Stomach (tissue), 9 donors: Measurements from ENCODE around the gene GJA10. TPM values are rescaled to one million over a fixed set of nuclear protein-coding genes. Genes with fewer than 3 reads are reported as not detected.
"Not testable (repeated sequence)": the region's sequence is repeated elsewhere in the genome, so short reads cannot be mapped to it uniquely, and the experiment has no call there.

Experiments used
- DNase-seq, 2 donors: peaks; one replicate each; pipeline versions ENCODE4 v3.0.0 to v3.0.0-alpha.2; 2013 to 2019
- H3K27ac ChIP-seq, 5 donors: fragments of 200-600 bp in 4 of 5; sonication (generic) in 4 of 5; one replicate each; pipeline ENCODE4 v1.5.1; 2013 to 2019; ENCODE audit warnings: mild to moderate bottlenecking in 1 of 5, moderate library complexity in 1 of 5
- H3K27me3 ChIP-seq, 3 donors: fragments of 200-600 bp; sonication (generic); one replicate each; pipeline ENCODE4 v1.5.1; 2017 to 2019; ENCODE audit warnings: mixed run types in 1 of 3
- H3K36me3 ChIP-seq, 4 donors: fragments of 200-600 bp; sonication (generic); 1 replicate in 3 of 4; 2 replicates in 1 of 4; pipeline ENCODE4 v1.5.1; 2016 to 2019
- H3K4me1 ChIP-seq, 4 donors: fragments of 200-600 bp; sonication (generic); one replicate each; pipeline ENCODE4 v1.5.1; 2016 to 2019
- H3K4me3 ChIP-seq, 4 donors: fragments of 200-600 bp; sonication (generic) in 3 of 4; one replicate each; pipeline ENCODE4 v1.5.1; 2016 to 2019; ENCODE audit warnings: mild to moderate bottlenecking in 1 of 4
- H3K9me3 ChIP-seq, 4 donors: fragments of 200-600 bp; sonication (generic); one replicate each; pipeline ENCODE4 v1.5.1; 2016 to 2019
- EP300 ChIP-seq: sonication (generic); formaldehyde crosslinking; IDR thresholded peaks from one replicate; pipeline ENCODE4 v1.6.1; 2017; ENCODE audit warnings: antibody characterized with exemption
- POLR2A ChIP-seq, 4 donors: fragments of 450-650 bp; IDR thresholded peaks; one replicate each; pipeline ENCODE4 v1.6.1; 2016; ENCODE audit warnings: antibody characterized with exemption in 4 of 4, control low read depth in 2 of 4, mild to moderate bottlenecking in 1 of 4, moderate library complexity in 1 of 4
- POLR2AphosphoS5 ChIP-seq, 3 donors: sonication (generic); formaldehyde crosslinking; IDR thresholded peaks; one replicate each; pipeline ENCODE4 v1.6.1; 2016; ENCODE audit warnings: antibody characterized with exemption in 3 of 3
- WGBS, 5 donors: extraction: QIAGEN DNeasy Blood & Tissue Kit in 3 of 5; methylation state at CpG; one replicate each; pipeline versions ENCODE4 v1.1.5 to v1.1.7; 2013 to 2018; 5-methylcytosine and 5-hydroxymethylcytosine counted together
- intact Hi-C: fragments of 100-400 bp; cut with DNase I; formaldehyde crosslinking; loops from one replicate; pipeline ENCODE4 v1.15.1; 2023; ENCODE audit warnings: low total_unique reads
- polyA plus RNA-seq, 3 donors: library from polyadenylated mRNA; stranded (reverse); fragments of 200-250 nt; gene quantifications; one replicate each; pipeline ENCODE4 v1.2.3, GENCODE V29; 2013
- total RNA-seq, 5 donors: library from RNA; depleted of rRNA; stranded (reverse); fragments of >200 nt; gene quantifications; one replicate each; pipeline versions ENCODE4 v1.1.0 to v1.2.3, GENCODE V29; 2014 to 2016
- TF ChIP-seq, protein P1 (sequence below), 7 experiments: fragments of 450-650 bp in 4 of 7; fragments of 200-600 bp in 3 of 7; sonication (generic) in 3 of 7; IDR thresholded peaks; one replicate each; pipeline ENCODE4 v1.5.1; 2016 to 2019; ENCODE audit warnings: antibody characterized with exemption in 7 of 7, control low read depth in 2 of 7, mild to moderate bottlenecking in 1 of 7
- donor health status: healthy with polysubstance abuse.
- donor health status: Bipolar disorder and iron deficiency.
- donor health status: healthy.

The GJA10 gene
- total and polyA plus RNA-seq, 8 donors = not detected

DNA sequence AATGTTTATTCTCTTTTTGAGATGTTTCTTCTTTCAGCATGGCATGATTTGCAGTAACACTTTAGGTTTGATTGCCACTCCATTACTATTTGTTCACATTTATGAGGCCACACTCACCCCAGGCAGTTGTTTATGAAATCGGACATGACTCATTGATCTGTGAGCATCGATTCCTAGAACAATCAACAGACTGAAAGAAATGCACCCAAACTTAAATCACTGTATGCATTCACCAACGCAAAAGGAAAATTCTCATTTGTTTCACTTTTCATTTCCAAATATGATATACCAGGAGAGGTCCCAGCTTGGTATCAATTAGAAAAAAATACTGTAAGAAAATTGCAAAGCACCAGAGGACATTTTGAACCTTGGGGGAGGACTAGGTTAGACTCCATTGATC is 5.4 kb upstream of the GJA10 start:
- TF ChIP-seq POLR2A (IDR thresholded peaks at IDR 0.05) (no peak), EP300 (no peak), POLR2AphosphoS5 (IDR thresholded peaks at IDR 0.05) (no peak)
- TF ChIP-seq, protein P1, sequence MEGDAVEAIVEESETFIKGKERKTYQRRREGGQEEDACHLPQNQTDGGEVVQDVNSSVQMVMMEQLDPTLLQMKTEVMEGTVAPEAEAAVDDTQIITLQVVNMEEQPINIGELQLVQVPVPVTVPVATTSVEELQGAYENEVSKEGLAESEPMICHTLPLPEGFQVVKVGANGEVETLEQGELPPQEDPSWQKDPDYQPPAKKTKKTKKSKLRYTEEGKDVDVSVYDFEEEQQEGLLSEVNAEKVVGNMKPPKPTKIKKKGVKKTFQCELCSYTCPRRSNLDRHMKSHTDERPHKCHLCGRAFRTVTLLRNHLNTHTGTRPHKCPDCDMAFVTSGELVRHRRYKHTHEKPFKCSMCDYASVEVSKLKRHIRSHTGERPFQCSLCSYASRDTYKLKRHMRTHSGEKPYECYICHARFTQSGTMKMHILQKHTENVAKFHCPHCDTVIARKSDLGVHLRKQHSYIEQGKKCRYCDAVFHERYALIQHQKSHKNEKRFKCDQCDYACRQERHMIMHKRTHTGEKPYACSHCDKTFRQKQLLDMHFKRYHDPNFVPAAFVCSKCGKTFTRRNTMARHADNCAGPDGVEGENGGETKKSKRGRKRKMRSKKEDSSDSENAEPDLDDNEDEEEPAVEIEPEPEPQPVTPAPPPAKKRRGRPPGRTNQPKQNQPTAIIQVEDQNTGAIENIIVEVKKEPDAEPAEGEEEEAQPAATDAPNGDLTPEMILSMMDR (IDR thresholded peaks at IDR 0.05) = no peak
- no peak for DNase-seq
- no peak overlapping the region for H3K27ac ChIP-seq
- WGBS, 5 donors = 74 to 80% (median 79%) methylated on average over 3 of the region's 3 CpGs
- no peaks in the 10 kb centered on the region for H3K4me1 ChIP-seq
- H3K4me3 ChIP-seq = no peak overlapping the region
- H3K36me3 ChIP-seq = no peaks in the 10 kb centered on the region
- intact Hi-C loops = no loop called here
- H3K27me3 ChIP-seq = peaks cover 0 to 60% (median 21%) of the 10 kb centered on the region in 3 donors
- no peaks in the 10 kb centered on the region for H3K9me3 ChIP-seq

DNA sequence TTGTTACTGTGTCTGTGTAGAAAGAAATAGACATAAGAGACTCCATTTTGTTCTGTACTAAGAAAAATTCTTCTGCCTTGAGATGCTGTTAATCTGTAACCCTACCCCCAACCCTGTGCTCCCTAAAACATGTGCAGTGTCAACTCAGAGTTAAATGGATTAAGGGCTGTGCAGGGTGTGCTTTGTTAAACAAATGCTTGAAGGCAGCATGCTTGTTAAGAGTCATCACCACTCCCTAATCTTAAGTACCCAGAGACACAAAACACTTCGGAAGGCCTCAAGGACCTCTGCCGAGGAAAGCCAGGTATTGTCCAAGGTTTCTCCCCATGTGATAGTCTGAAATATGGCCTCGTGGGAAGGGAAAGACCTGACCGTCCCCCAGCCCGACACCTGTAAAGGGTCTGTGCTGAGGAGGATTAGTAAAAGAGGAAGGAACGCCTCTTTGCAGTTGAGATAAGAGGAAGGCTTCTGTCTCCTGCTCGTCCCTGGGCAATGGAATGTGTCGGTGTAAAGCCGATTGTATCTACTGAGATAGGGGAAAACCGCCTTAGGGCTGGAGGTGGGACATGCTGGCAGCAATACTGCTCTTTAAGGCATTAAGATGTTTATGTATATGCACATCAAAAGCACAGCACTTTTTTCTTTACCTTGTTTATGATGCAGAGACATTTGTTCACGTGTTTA is 3.3 kb upstream of the GJA10 start:
- 4 to 14% (median 5%) methylated on average over 9 to 11 of the region's 11 CpGs for WGBS, 5 donors

DNA sequence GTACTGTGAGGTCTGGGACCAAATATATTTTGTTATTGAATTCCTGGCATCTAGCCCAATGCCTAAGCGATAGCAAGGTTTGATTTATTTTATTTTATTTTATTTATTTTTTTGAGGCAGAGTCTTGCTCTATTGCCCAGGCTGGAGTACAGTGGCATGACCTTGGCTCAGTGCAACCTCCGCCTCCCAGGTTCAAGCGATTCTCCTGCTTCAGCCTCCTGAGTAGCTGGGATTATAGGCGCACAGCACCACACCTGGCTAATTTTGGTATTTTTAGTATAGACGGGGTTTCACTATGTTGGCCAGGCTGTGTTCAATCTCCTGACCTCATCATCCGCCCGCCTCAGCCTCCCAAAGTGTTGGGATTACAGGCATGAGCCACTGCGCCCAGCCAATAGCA is 1.7 kb upstream of the GJA10 start:
- H3K27me3 ChIP-seq = peaks cover 0 to 61% (median 18%) of the 10 kb centered on the region in 3 donors
- intact Hi-C loops, H3K36me3 ChIP-seq, H3K9me3 ChIP-seq, H3K4me1 ChIP-seq, H3K27ac ChIP-seq, DNase-seq, H3K4me3 ChIP-seq: not testable (repeated sequence)
- WGBS, 5 donors = 77 to 91% (median 90%) methylated on average over 8 of the region's 8 CpGs

More for the DNA sequence above, 3.3 kb upstream of the GJA10 start:
- intact Hi-C loops, H3K27ac ChIP-seq, H3K9me3 ChIP-seq, H3K36me3 ChIP-seq, H3K4me3 ChIP-seq, DNase-seq, H3K4me1 ChIP-seq: not testable (repeated sequence)
- peaks cover 0 to 74% (median 21%) of the 10 kb centered on the region in 3 donors for H3K27me3 ChIP-seq

DNA sequence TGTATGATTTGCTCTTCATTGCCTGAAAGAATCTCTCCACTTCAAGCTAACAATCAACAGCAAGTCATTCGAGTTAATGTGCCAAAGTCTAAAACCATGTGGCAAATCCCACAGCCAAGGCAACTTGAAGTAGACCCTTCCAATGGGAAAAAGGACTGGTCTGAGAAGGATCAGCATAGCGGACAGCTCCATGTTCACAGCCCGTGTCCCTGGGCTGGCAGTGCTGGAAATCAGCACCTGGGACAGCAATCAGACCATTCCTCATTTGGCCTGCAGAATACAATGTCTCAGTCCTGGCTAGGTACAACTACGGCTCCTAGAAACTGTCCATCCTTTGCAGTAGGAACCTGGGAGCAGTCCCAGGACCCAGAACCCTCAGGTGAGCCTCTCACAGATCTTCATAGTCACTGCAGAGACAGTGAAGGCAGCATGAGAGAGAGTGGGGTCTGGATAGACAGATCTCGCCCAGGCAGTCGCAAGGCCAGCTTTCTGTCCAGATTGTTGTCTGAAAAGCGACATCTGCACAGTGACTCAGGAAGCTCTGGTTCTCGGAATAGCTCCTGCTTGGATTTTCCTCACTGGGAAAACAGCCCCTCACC is 1.1 kb downstream of the GJA10 start:
- 38 to 48% (median 44%) methylated on average over 8 of the region's 8 CpGs for WGBS, 5 donors
- TF ChIP-seq, protein P1 (IDR thresholded peaks at IDR 0.05) = no peak
- TF ChIP-seq EP300 (no peak), POLR2AphosphoS5 (IDR thresholded peaks at IDR 0.05) (no peak), POLR2A (IDR thresholded peaks at IDR 0.05) (no peak)

DNA sequence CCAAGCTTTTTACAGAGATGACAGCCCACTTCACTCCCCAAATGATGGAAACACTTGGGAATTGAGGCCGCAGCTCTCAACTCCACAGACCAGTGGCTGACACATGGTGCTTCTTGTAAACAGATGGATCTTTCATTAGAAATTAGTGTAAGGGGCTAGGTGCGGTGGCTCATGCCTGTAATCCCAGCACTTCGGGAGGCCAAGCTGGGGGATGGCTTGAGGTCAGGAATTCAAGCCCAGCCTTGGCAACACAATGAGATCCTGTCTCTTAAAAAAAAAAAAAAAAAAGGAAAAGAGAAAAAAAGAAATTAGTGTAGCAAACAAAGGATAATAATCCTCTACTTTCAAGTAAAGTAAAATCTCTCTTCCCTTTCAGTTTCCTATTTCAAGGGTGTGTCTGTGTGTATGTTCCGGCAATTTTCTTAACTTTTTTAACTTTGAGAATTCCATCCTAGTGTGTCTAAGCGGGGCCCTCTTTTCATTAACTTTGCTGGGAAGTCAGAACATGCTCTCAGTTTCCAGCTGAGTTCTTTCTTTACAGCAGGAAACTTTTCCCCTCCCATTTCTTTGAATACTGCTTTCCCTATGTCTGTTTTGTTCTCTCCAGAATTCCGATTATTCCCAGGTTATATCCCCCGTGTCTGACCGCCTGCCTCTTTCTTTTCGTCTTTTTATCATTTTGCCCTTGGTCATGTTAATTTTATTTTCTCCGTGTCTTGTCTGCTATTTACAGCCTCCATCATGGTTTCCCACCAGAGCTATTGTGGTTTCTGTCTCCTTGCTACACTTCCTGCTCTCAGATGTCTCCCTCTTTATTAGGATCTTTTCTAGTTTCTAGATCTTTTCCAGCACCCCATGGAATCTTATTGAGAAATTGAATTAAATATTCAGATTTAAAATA is 16.0 kb downstream of the GJA10 start:
- H3K4me3 ChIP-seq, H3K27me3 ChIP-seq, intact Hi-C loops, H3K36me3 ChIP-seq, H3K27ac ChIP-seq, DNase-seq, H3K4me1 ChIP-seq, H3K9me3 ChIP-seq: not testable (repeated sequence)
- WGBS, 5 donors = 55 to 70% (median 64%) methylated on average over 10 of the region's 10 CpGs

More for the DNA sequence above, 1.1 kb downstream of the GJA10 start:
- intact Hi-C loops = no loop called here
- H3K4me1 ChIP-seq = no peaks in the 10 kb centered on the region
- H3K9me3 ChIP-seq = no peaks in the 10 kb centered on the region
- no peak overlapping the region for H3K4me3 ChIP-seq
- H3K27ac ChIP-seq = no peak overlapping the region
- no peaks in the 10 kb centered on the region for H3K36me3 ChIP-seq
- H3K27me3 ChIP-seq = peaks cover 0 to 42% (median 11%) of the 10 kb centered on the region in 3 donors
- DNase-seq = peak in 1 of 2 donors; percentile 87
